ENCODE results near the gene ID1.
"Not testable (repeated sequence)": the region's sequence is repeated elsewhere in the genome, so short reads cannot be mapped to it uniquely, and the experiment has no call there.

ID1 gene

GRCh38 chr20:31628057-31628456 is 23.0 kb downstream of the ID1 start:
- not testable (repeated sequence) for ATAC-seq
- peak; percentile 54; the same call in 1 of the 2 replicates for TF ChIP-seq ZNF8 (CRISPR knock-in tag; IDR thresholded peaks at IDR 0.05)

GRCh38 chr20:31630187-31630790 is 25.2 kb downstream of the ID1 start:
- no peak for TF ChIP-seq TOX (CRISPR knock-in tag; IDR thresholded peaks at IDR 0.05; ENCODE audit: borderline replicate concordance)
- no peak for TF ChIP-seq ZNF70 (CRISPR knock-in tag; IDR thresholded peaks at IDR 0.05)
- no peak for TF ChIP-seq PATZ1 (CRISPR knock-in tag; IDR thresholded peaks at IDR 0.05; ENCODE audit: borderline replicate concordance)
- no peak for TF ChIP-seq ESRRG (CRISPR knock-in tag; IDR thresholded peaks at IDR 0.05)
- TF ChIP-seq ISL1 (CRISPR knock-in tag; IDR thresholded peaks at IDR 0.05) = no peak
- TF ChIP-seq ZFP3 (CRISPR knock-in tag; IDR thresholded peaks at IDR 0.05) = no peak
- no peak for TF ChIP-seq SNAI2 (CRISPR knock-in tag; IDR thresholded peaks at IDR 0.05)
- TF ChIP-seq GLIS3 (CRISPR knock-in tag; IDR thresholded peaks at IDR 0.05) = no peak
- no peak for ATAC-seq

DNA sequence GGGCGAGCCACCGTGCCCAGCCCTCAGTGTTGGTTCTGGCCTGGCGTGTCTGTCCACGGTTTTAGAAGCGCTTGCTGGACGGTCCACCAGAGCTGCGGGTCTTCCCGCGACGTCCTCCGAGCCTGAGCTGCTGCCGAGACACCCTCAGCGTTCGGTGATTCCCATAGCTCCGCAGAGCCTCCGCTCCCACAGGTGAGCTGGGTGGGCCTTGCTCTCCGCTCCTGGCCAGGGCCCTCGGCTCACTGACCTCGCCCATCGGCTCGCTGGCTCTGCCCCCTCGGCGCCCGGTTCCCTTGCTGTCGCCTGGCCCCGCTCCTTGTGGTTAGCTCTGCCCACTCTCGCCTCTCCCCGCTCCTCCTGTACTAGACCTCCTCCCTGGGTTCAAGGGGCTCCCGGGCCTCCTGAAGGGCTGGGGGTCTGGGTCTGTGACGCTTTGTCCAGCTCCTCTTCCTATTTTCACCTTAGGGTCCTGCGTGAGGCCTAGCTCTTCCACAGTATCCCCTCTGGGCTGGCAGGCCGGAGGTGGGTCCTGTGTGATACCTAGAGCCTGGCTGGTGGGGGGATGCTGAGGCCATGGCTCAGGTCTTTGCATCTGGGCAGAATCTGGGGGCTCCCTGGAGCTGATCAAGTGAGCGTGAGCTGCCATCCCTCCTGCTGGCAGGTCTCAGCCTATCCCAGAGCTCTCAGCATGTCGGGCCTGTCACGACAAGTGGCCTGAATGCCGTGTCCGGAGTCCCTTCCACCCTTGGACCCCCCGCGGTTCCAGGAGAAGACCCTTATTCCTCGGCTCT is 27.7 kb downstream of the ID1 start:
- ATAC-seq = no peak
- no peak for TF ChIP-seq CSDC2 (CRISPR knock-in tag; IDR thresholded peaks at IDR 0.05)
- TF ChIP-seq, protein P1, sequence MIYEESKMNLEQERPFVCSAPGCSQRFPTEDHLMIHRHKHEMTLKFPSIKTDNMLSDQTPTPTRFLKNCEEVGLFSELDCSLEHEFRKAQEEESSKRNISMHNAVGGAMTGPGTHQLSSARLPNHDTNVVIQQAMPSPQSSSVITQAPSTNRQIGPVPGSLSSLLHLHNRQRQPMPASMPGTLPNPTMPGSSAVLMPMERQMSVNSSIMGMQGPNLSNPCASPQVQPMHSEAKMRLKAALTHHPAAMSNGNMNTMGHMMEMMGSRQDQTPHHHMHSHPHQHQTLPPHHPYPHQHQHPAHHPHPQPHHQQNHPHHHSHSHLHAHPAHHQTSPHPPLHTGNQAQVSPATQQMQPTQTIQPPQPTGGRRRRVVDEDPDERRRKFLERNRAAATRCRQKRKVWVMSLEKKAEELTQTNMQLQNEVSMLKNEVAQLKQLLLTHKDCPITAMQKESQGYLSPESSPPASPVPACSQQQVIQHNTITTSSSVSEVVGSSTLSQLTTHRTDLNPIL (CRISPR knock-in tag; IDR thresholded peaks at IDR 0.05; ENCODE audit: low read depth) = no peak
- no peak for TF ChIP-seq BACH2 (CRISPR knock-in tag; IDR thresholded peaks at IDR 0.05; ENCODE audit: borderline replicate concordance)
- TF ChIP-seq ISL1 (CRISPR knock-in tag; IDR thresholded peaks at IDR 0.05) = no peak
- no peak for TF ChIP-seq ARNTL (CRISPR knock-in tag; IDR thresholded peaks at IDR 0.05; ENCODE audit: borderline replicate concordance, low read depth)
- no peak for TF ChIP-seq CSRNP3 (CRISPR knock-in tag; IDR thresholded peaks at IDR 0.05)
- no peak for TF ChIP-seq ESRRG (CRISPR knock-in tag; IDR thresholded peaks at IDR 0.05)
- no peak for TF ChIP-seq RARB (CRISPR knock-in tag; IDR thresholded peaks at IDR 0.05)
- no peak for TF ChIP-seq ZC3H10 (CRISPR knock-in tag; IDR thresholded peaks at IDR 0.05)
- no peak for TF ChIP-seq TOX (CRISPR knock-in tag; IDR thresholded peaks at IDR 0.05; ENCODE audit: borderline replicate concordance)
- no peak for TF ChIP-seq PATZ1 (CRISPR knock-in tag; IDR thresholded peaks at IDR 0.05; ENCODE audit: borderline replicate concordance)
- no peak for TF ChIP-seq ZNF70 (CRISPR knock-in tag; IDR thresholded peaks at IDR 0.05)
- no peak for TF ChIP-seq ZFP3 (CRISPR knock-in tag; IDR thresholded peaks at IDR 0.05)
- no peak for TF ChIP-seq TCF4 (CRISPR knock-in tag; IDR thresholded peaks at IDR 0.05; ENCODE audit: borderline replicate concordance)
- no peak for TF ChIP-seq OSR1 (CRISPR knock-in tag; IDR thresholded peaks at IDR 0.05)
- TF ChIP-seq TSHZ2 (CRISPR knock-in tag; IDR thresholded peaks at IDR 0.05) = no peak
- no peak for TF ChIP-seq GLIS3 (CRISPR knock-in tag; IDR thresholded peaks at IDR 0.05)
- TF ChIP-seq ZFP30 (CRISPR knock-in tag; IDR thresholded peaks at IDR 0.05) = no peak
